IMR-90 (cell line): Measurements from ENCODE around the gene DACH1. TPM values are rescaled to one million over a fixed set of nuclear protein-coding genes. Genes with fewer than 3 reads are reported as not detected.

ENCODE experiments used
- ATAC-seq: fragments of 200-7000 bp; cut with Tn5 transposase; 2 replicates; pipeline ENCODE4 v1.9.1; 2020; ENCODE audit warnings: low read depth, mild to moderate bottlenecking, moderate library complexity
- BruUV-seq: library from RNA; stranded (reverse); fragments of 400-500 nt; replicated peaks from 2 replicates; lab custom pipeline; 2021; lab: Mats Ljungman, UMichigan
- CTCF ChIA-PET: fragments of 300-600 bp; formaldehyde crosslinking; extraction: SDS; loops from one replicate; lab custom pipeline; 2021; ENCODE audit warnings: antibody characterized with exemption; lab: Yijun Ruan, JAX
- POLR2A ChIA-PET: fragments of 300-600 bp; sonication (Branson Sonifier 250); formaldehyde crosslinking; loops from one replicate; lab custom pipeline; 2022; ENCODE audit warnings: antibody characterized with exemption; ENCODE audit not compliant: unreplicated experiment; lab: Charles Lee
- DNase-seq: peaks from one replicate; pipeline ENCODE4 v3.0.0; 2013
- H2AFZ ChIP-seq: replicated peaks from 2 replicates; pipeline ENCODE3; 2013; ENCODE audit warnings: low read length, mild to moderate bottlenecking; ENCODE audit not compliant: poor library complexity
- H2AK5ac ChIP-seq: 2 replicates; pipeline ENCODE4 v1.6.1; 2013; ENCODE audit warnings: low read depth, low read length, inconsistent platforms
- H2AK9ac ChIP-seq: replicated peaks from 2 replicates; pipeline ENCODE3; 2013; ENCODE audit warnings: mild to moderate bottlenecking, low read depth, low read length, moderate library complexity; ENCODE audit not compliant: poor library complexity
- H2BK120ac ChIP-seq: 2 replicates; pipeline ENCODE4 v1.6.1; 2013; ENCODE audit warnings: low read depth, low read length, inconsistent platforms
- H2BK15ac ChIP-seq: 3 replicates; pipeline ENCODE4 v1.6.1; 2013; ENCODE audit warnings: low read depth, low read length, inconsistent platforms
- H2BK20ac ChIP-seq: 2 replicates; pipeline ENCODE4 v1.6.1; 2013; ENCODE audit warnings: low read depth, mild to moderate bottlenecking, inconsistent platforms, low read length, moderate library complexity
- H2BK5ac ChIP-seq: 2 replicates; pipeline ENCODE4 v1.6.1; 2013; ENCODE audit warnings: mild to moderate bottlenecking, low read depth, low read length, inconsistent platforms; ENCODE audit not compliant: poor library complexity, severe bottlenecking
- H3K14ac ChIP-seq: replicated peaks from 2 replicates; pipeline ENCODE4 v1.6.1; 2013; ENCODE audit warnings: low read depth, low read length, inconsistent platforms
- H3K18ac ChIP-seq: 2 replicates; pipeline ENCODE4 v1.6.1; 2013; ENCODE audit warnings: low read depth, low read length, control low read depth
- H3K23ac ChIP-seq: 2 replicates; pipeline ENCODE4 v1.6.1; 2013; ENCODE audit warnings: low read depth, low read length, inconsistent platforms
- H3K27ac ChIP-seq: 2 replicates; pipeline ENCODE4 v1.5.1; 2013; ENCODE audit warnings: mild to moderate bottlenecking, control low read depth, low read length; ENCODE audit not compliant: insufficient read depth
- H3K27me3 ChIP-seq: 2 replicates; pipeline ENCODE4 v1.6.1; 2013; ENCODE audit warnings: low read length; ENCODE audit not compliant: control insufficient read depth, insufficient read depth
- H3K36me3 ChIP-seq: 2 replicates; pipeline ENCODE4 v1.6.1; 2013; ENCODE audit warnings: low read length, mixed read lengths; ENCODE audit not compliant: control insufficient read depth, insufficient read depth
- H3K4ac ChIP-seq: 2 replicates; pipeline ENCODE4 v1.6.1; 2013; ENCODE audit warnings: low read depth, low read length, inconsistent platforms
- H3K4me1 ChIP-seq: 2 replicates; pipeline ENCODE4 v1.6.1; 2013; ENCODE audit warnings: low read length, mixed read lengths; ENCODE audit not compliant: control insufficient read depth, insufficient read depth
- H3K4me2 ChIP-seq: 2 replicates; pipeline ENCODE4 v1.6.1; 2013; ENCODE audit warnings: low read depth, mild to moderate bottlenecking, control low read depth, low read length, moderate library complexity
- H3K4me3 ChIP-seq: 2 replicates; pipeline ENCODE4 v1.5.1; 2013; ENCODE audit warnings: low read depth, mild to moderate bottlenecking, control low read depth, low read length, moderate library complexity; ENCODE audit not compliant: insufficient read depth
- H3K56ac ChIP-seq: 2 replicates; pipeline ENCODE4 v1.6.1; 2013; ENCODE audit warnings: low read length, inconsistent platforms; ENCODE audit not compliant: insufficient read depth; ENCODE audit errors: extremely low read depth
- H3K79me1 ChIP-seq, 2 experiments: 2 replicates each; pipeline ENCODE4 v1.6.1; 2013; ENCODE audit warnings: low read length in 2 of 2, inconsistent platforms in 1 of 2, low read depth in 1 of 2
- H3K9ac ChIP-seq: 2 replicates; pipeline ENCODE4 v1.6.1; 2013; ENCODE audit warnings: low read depth, low read length, control low read depth
- H3K9me1 ChIP-seq: 2 replicates; pipeline ENCODE4 v1.6.1; 2013; ENCODE audit warnings: low read length, inconsistent platforms; ENCODE audit not compliant: insufficient read depth
- H3K9me3 ChIP-seq: 2 replicates; pipeline ENCODE4 v1.6.1; 2013; ENCODE audit warnings: low read length; ENCODE audit not compliant: control insufficient read depth, insufficient read depth
- H4K20me1 ChIP-seq: 2 replicates; pipeline ENCODE4 v1.6.1; 2013; ENCODE audit warnings: low read length, inconsistent platforms; ENCODE audit not compliant: insufficient read depth
- H4K5ac ChIP-seq: 2 replicates; pipeline ENCODE4 v1.6.1; 2013; ENCODE audit warnings: mild to moderate bottlenecking, low read depth, low read length, control low read depth
- H4K8ac ChIP-seq, 2 experiments: 2 replicates each; pipeline ENCODE4 v1.6.1; 2013; ENCODE audit warnings: low read depth in 2 of 2, low read length in 2 of 2, control low read depth in 1 of 2, inconsistent platforms in 1 of 2
- H4K91ac ChIP-seq: 2 replicates; pipeline ENCODE4 v1.6.1; 2013; ENCODE audit warnings: low read depth, low read length, inconsistent platforms; ENCODE audit not compliant: insufficient read depth
- BHLHE40 ChIP-seq: fragments of 150-350 bp; IDR thresholded peaks from 2 replicates; pipeline ENCODE4 v1.6.1; 2016; ENCODE audit warnings: mild to moderate bottlenecking, low read depth, low read length
- CHD1 ChIP-seq: IDR thresholded peaks from 2 replicates; pipeline ENCODE4 v1.6.1; 2012; ENCODE audit warnings: low read depth, low read length, improper control_type of control experiment
- ELK1 ChIP-seq: fragments of 150-350 bp; IDR thresholded peaks from 2 replicates; pipeline ENCODE4 v1.6.1; 2016; ENCODE audit warnings: low read depth, mild to moderate bottlenecking, low read length, moderate library complexity, borderline replicate concordance
- MAFK ChIP-seq: IDR thresholded peaks from 2 replicates; pipeline ENCODE4 v1.6.1; 2012; ENCODE audit warnings: low read depth, low read length, improper control_type of control experiment
- MAZ ChIP-seq: IDR thresholded peaks from 2 replicates; pipeline ENCODE4 v1.6.1; 2012; ENCODE audit warnings: low read depth, mild to moderate bottlenecking, low read length, improper control_type of control experiment, moderate library complexity, borderline replicate concordance
- MXI1 ChIP-seq: IDR thresholded peaks from 2 replicates; pipeline ENCODE4 v1.6.1; 2012; ENCODE audit warnings: low read depth, mild to moderate bottlenecking, low read length, moderate library complexity, borderline replicate concordance
- NFE2L2 ChIP-seq: fragments of 150-350 bp; IDR thresholded peaks from 2 replicates; pipeline ENCODE4 v1.6.1; 2016; ENCODE audit warnings: low read depth, mild to moderate bottlenecking, low read length
- RAD21 ChIP-seq: IDR thresholded peaks from 2 replicates; pipeline ENCODE4 v1.6.1; 2012; ENCODE audit warnings: low read length, improper control_type of control experiment
- RFX5 ChIP-seq: IDR thresholded peaks from 2 replicates; pipeline ENCODE4 v1.8.0; 2012; ENCODE audit warnings: low read depth, mild to moderate bottlenecking, low read length, moderate library complexity
- WGBS, 2 experiments: methylation state at CpG; one replicate each; pipeline versions ENCODE4 v1.1.5 to v1.1.7; 2013; ENCODE audit warnings: missing lambda C conversion rate in 2 of 2; ENCODE audit not compliant: insufficient read length in 1 of 2; ENCODE audit errors: extremely low coverage in 2 of 2; 5-methylcytosine and 5-hydroxymethylcytosine counted together
- dilution Hi-C: fragments of 300-500 bp; cut with HindIII; formaldehyde crosslinking; loops from one replicate; pipeline ENCODE4 v1.14.3; 2018; ENCODE audit warnings: low sequenced_read_pairs; ENCODE audit not compliant: unreplicated experiment
- in situ Hi-C: fragments of 300-500 bp; cut with MboI; formaldehyde crosslinking; loops from 3 replicates; pipeline ENCODE4 v1.14.3; 2019; ENCODE audit warnings: low sequenced_read_pairs, inconsistent platforms, mixed read lengths
- intact Hi-C: fragments of 100-400 bp; cut with micrococcal nuclease; formaldehyde crosslinking; loops from 2 replicates; pipeline ENCODE4 v1.10.0; 2022
- polyA plus RNA-seq, 3 experiments: library from polyadenylated mRNA; depleted of rRNA; stranded (reverse); fragments of >200 nt; gene quantifications; 2 replicates each; pipeline ENCODE4 v1.2.3, GENCODE V29; 2012; ENCODE audit warnings: low replicate concordance in 1 of 3
- total RNA-seq: library from RNA; depleted of rRNA; stranded (reverse); fragments of >200 nt; gene quantifications from 2 replicates; pipeline ENCODE4 v1.2.3, GENCODE V29; 2012

DACH1 gene
- total and polyA plus RNA-seq, 2 of the 4 experiments (the other 2 are of a cell fraction): not detected

GRCh38 chr13:71629167-71629566 is 237.8 kb downstream of the DACH1 start:
- TF ChIP-seq CHD1 (no peak), MAFK (no peak), ELK1 (no peak), RAD21 (no peak), BHLHE40 (no peak), NFE2L2 (no peak), MXI1 (no peak), MAZ (no peak), RFX5 (no peak)
- ATAC-seq: no peak
- POLR2A ChIA-PET: no interaction called here
- Histone ChIP-seq H2BK5ac (no peak overlapping the region), H2AK5ac (no peak overlapping the region), H3K79me1 (no peaks in the 10 kb centered on the region), H3K23ac (no peak overlapping the region), H3K9me1 (peaks cover 2% of the 10 kb centered on the region; the same call in 1 of the 2 replicates), H2BK15ac (no peak overlapping the region), H4K8ac (no peak overlapping the region), H3K27ac (no peak overlapping the region), H3K9ac (no peak overlapping the region), H3K4me1 (peaks cover 6% of the 10 kb centered on the region; the same call in 1 of the 2 replicates), H3K56ac (no peak overlapping the region), H3K4me2 (no peak overlapping the region), H4K91ac (no peak overlapping the region), H3K4me3 (no peak overlapping the region), H3K9me3 (no peaks in the 10 kb centered on the region), H2BK20ac (no peak overlapping the region), H4K5ac (no peak overlapping the region), H3K4ac (no peak overlapping the region), H2AK9ac (no peak overlapping the region), H2BK120ac (no peak overlapping the region), H3K14ac (no peak overlapping the region), H4K20me1 (no peaks in the 10 kb centered on the region), H2AFZ (no peak overlapping the region), H3K18ac (no peak overlapping the region), H3K36me3 (no peaks in the 10 kb centered on the region), H3K27me3 (no peaks in the 10 kb centered on the region)
- no CpG with 5 or more reads among the region's 3 CpGs for WGBS, 2 experiments
- no peak for DNase-seq
- CTCF ChIA-PET: no interaction called here
- BruUV-seq: no TSS peak
- in situ Hi-C loops (no loop called here), intact Hi-C loops (no loop called here), dilution Hi-C loops (no loop called here)
